Neuronal stem cell (in vitro differentiated cells): ENCODE results near the gene PSMC1.

Source experiments
- DNase-seq: peaks from one replicate; pipeline ENCODE4 v3.0.0-alpha.2; 2013; ENCODE audit warnings: low spot score
- H2AFZ ChIP-seq: one replicate; pipeline ENCODE4 v1.6.1; 2013; ENCODE audit warnings: mild to moderate bottlenecking, low read length, inconsistent platforms
- H2AK5ac ChIP-seq: 2 replicates; pipeline ENCODE4 v1.6.1; 2013; ENCODE audit warnings: low read depth, mild to moderate bottlenecking, inconsistent platforms, low read length, moderate library complexity, mixed read lengths
- H2BK120ac ChIP-seq: 2 replicates; pipeline ENCODE4 v1.6.1; 2013; ENCODE audit warnings: low read depth, mild to moderate bottlenecking, inconsistent platforms, low read length, moderate library complexity, mixed read lengths
- H2BK12ac ChIP-seq: one replicate; pipeline ENCODE4 v1.6.1; 2013; ENCODE audit warnings: low read length, inconsistent platforms
- H2BK15ac ChIP-seq: 2 replicates; pipeline ENCODE4 v1.6.1; 2013; ENCODE audit warnings: mild to moderate bottlenecking, low read length, inconsistent platforms, mixed read lengths
- H2BK5ac ChIP-seq: one replicate; pipeline ENCODE4 v1.6.1; 2013; ENCODE audit warnings: inconsistent platforms, mild to moderate bottlenecking, low read length, moderate library complexity
- H3K14ac ChIP-seq: one replicate; pipeline ENCODE4 v1.6.1; 2013; ENCODE audit warnings: low read length, inconsistent platforms
- H3K18ac ChIP-seq: 2 replicates; pipeline ENCODE4 v1.6.1; 2013; ENCODE audit warnings: low read length, inconsistent platforms
- H3K23ac ChIP-seq: 2 replicates; pipeline ENCODE4 v1.6.1; 2013; ENCODE audit warnings: low read depth, mild to moderate bottlenecking, mixed read lengths, low read length, inconsistent platforms; ENCODE audit not compliant: poor library complexity
- H3K27ac ChIP-seq: replicated peaks from 3 replicates; pipeline ENCODE4 v1.5.1; 2013; ENCODE audit warnings: low read length, inconsistent platforms
- H3K27me3 ChIP-seq, 3 experiments: 2 replicates each; pipeline ENCODE4 v1.6.1; 2013; ENCODE audit warnings: low read length in 3 of 3, mild to moderate bottlenecking in 2 of 3, inconsistent platforms in 1 of 3, low read depth in 1 of 3, mixed read lengths in 1 of 3, moderate library complexity in 1 of 3; ENCODE audit not compliant: control insufficient read depth in 3 of 3, insufficient read depth in 3 of 3
- H3K36me3 ChIP-seq, 2 donors: replicated peaks in 1 of 2; 2 replicates each; pipeline ENCODE4 v1.6.1; 2013; ENCODE audit warnings: low read length in 2 of 2; ENCODE audit not compliant: control insufficient read depth in 2 of 2, insufficient read depth in 2 of 2
- H3K4ac ChIP-seq: 2 replicates; pipeline ENCODE4 v1.6.1; 2013; ENCODE audit warnings: inconsistent platforms, mild to moderate bottlenecking, low read length, moderate library complexity
- H3K4me1 ChIP-seq, 2 donors: 1 replicate in 1 of 2; 2 replicates in 1 of 2; pipeline ENCODE4 v1.6.1; 2013; ENCODE audit warnings: low read length in 2 of 2, low read depth in 1 of 2; ENCODE audit not compliant: control insufficient read depth in 2 of 2, insufficient read depth in 1 of 2
- H3K4me2 ChIP-seq: one replicate; pipeline ENCODE4 v1.6.1; 2013; ENCODE audit warnings: mild to moderate bottlenecking, low read length, inconsistent platforms; ENCODE audit not compliant: insufficient read depth, poor library complexity, severe bottlenecking
- H3K4me3 ChIP-seq, 2 donors: 2 replicates each; pipeline ENCODE4 v1.5.1; 2013; ENCODE audit warnings: low read length in 2 of 2, mild to moderate bottlenecking in 2 of 2, inconsistent platforms in 1 of 2, moderate library complexity in 1 of 2
- H3K79me1 ChIP-seq: one replicate; pipeline ENCODE4 v1.6.1; 2013; ENCODE audit warnings: low read depth, mild to moderate bottlenecking, inconsistent platforms, low read length, moderate library complexity
- H3K9ac ChIP-seq: one replicate; pipeline ENCODE4 v1.6.1; 2013; ENCODE audit warnings: mild to moderate bottlenecking, low read depth, low read length, inconsistent platforms; ENCODE audit not compliant: poor library complexity
- H3K9me3 ChIP-seq, 2 donors: replicated peaks in 1 of 2; 2 replicates each; pipeline versions ENCODE3 to v1.6.1; 2013; ENCODE audit warnings: low read length in 2 of 2, mild to moderate bottlenecking in 2 of 2, inconsistent platforms in 1 of 2, low read depth in 1 of 2, mixed read lengths in 1 of 2, moderate library complexity in 1 of 2; ENCODE audit not compliant: control insufficient read depth in 2 of 2, insufficient read depth in 1 of 2
- H4K8ac ChIP-seq: one replicate; pipeline ENCODE4 v1.6.1; 2013; ENCODE audit warnings: low read depth, mild to moderate bottlenecking, inconsistent platforms, low read length, moderate library complexity
- H4K91ac ChIP-seq: one replicate; pipeline ENCODE4 v1.6.1; 2013; ENCODE audit warnings: low read length, low read depth, mild to moderate bottlenecking, inconsistent platforms; ENCODE audit not compliant: poor library complexity
- WGBS, 2 donors: extraction: QIAGEN DNeasy Blood & Tissue Kit; methylation state at CpG; one replicate each; pipeline ENCODE4 v1.1.7; 2013; ENCODE audit warnings: missing lambda C conversion rate in 2 of 2, mixed read lengths in 1 of 2; ENCODE audit not compliant: insufficient read length in 2 of 2, insufficient replicate concordance in 1 of 2; ENCODE audit errors: extremely low coverage in 2 of 2; 5-methylcytosine and 5-hydroxymethylcytosine counted together

PSMC1 gene

GRCh38 chr14:90263748-90264449 is 7.5 kb downstream of the PSMC1 start:
- Histone ChIP-seq H3K9ac (no peak overlapping the region), H3K36me3 (peaks cover 33 to 98% of the 10 kb centered on the region in 2 donors)
- no CpG with 5 or more reads among the region's 8 CpGs for WGBS, 2 donors

GRCh38 chr14:90266441-90267154 is 10.2 kb downstream of the PSMC1 start:
- Histone ChIP-seq H3K23ac (no peak overlapping the region), H4K91ac (no peak overlapping the region)
- WGBS, 2 donors, result no CpG with 5 or more reads among the region's 9 CpGs

More at GRCh38 chr14:90263748-90264449, 7.5 kb downstream of the PSMC1 start:
- H2AK5ac ChIP-seq, result no peak overlapping the region
- no peak overlapping the region for H2BK12ac ChIP-seq
- H2AFZ ChIP-seq, result no peak overlapping the region
- H2BK120ac ChIP-seq, result no peak overlapping the region
- no peak overlapping the region for H3K4me2 ChIP-seq
- no peak overlapping the region for H3K4me3 ChIP-seq
- no peaks in the 10 kb centered on the region for H3K4me1 ChIP-seq
- no peak overlapping the region for H3K27ac ChIP-seq
- no peak overlapping the region for H3K18ac ChIP-seq
- H3K79me1 ChIP-seq, result no peaks in the 10 kb centered on the region
- no peak for DNase-seq
- no peaks in the 10 kb centered on the region for H3K27me3 ChIP-seq
- H2BK5ac ChIP-seq, result no peak overlapping the region
- no peak overlapping the region for H2BK15ac ChIP-seq
- H3K14ac ChIP-seq, result no peak overlapping the region
- no peak overlapping the region for H3K4ac ChIP-seq
- H4K8ac ChIP-seq, result no peak overlapping the region
- no peak overlapping the region for H3K23ac ChIP-seq
- H3K9me3 ChIP-seq, result no peaks in the 10 kb centered on the region
- no peak overlapping the region for H4K91ac ChIP-seq

DNA sequence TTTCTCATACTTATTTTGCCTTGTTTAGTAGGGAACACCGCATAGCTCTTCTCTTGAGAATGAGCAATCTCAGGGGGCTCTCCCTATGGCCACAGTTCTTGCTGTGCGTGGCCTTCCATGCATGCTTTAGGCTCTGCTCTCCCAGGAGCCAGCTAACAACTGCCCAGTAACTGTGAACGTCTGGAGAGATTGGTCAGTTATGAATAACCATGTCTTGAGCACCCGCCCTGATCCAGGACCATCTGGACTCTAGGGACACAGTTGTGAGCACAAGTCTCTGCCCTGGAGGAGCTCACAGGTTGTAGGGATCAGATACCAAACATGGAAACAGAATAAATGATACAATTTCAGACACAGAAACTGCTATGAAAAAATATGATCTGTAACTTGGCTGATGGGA is 12.1 kb downstream of the PSMC1 start:
- no peak overlapping the region for H3K14ac ChIP-seq
- H3K18ac ChIP-seq, result no peak overlapping the region
- H2BK12ac ChIP-seq, result no peak overlapping the region
- H3K27ac ChIP-seq, result no peak overlapping the region
- H3K27me3 ChIP-seq, result no peaks in the 10 kb centered on the region
- H3K4me3 ChIP-seq, result no peak overlapping the region
- no peaks in the 10 kb centered on the region for H3K4me1 ChIP-seq
- H2BK15ac ChIP-seq, result no peak overlapping the region
- H3K36me3 ChIP-seq, result peaks cover 40 to 95% of the 10 kb centered on the region in 2 donors
- H2AK5ac ChIP-seq, result no peak overlapping the region
- no peak overlapping the region for H3K9ac ChIP-seq
- no peaks in the 10 kb centered on the region for H3K79me1 ChIP-seq
- H3K4ac ChIP-seq, result no peak overlapping the region
- no peaks in the 10 kb centered on the region for H3K9me3 ChIP-seq
- H4K8ac ChIP-seq, result no peak overlapping the region
- H2BK120ac ChIP-seq, result no peak overlapping the region
- no peak overlapping the region for H2BK5ac ChIP-seq
- DNase-seq, result no peak
- WGBS, 2 donors, result no CpG with 5 or more reads among the region's 4 CpGs
- no peak overlapping the region for H3K23ac ChIP-seq
- no peak overlapping the region for H4K91ac ChIP-seq
- no peak overlapping the region for H3K4me2 ChIP-seq
- no peak overlapping the region for H2AFZ ChIP-seq

More at GRCh38 chr14:90266441-90267154, 10.2 kb downstream of the PSMC1 start:
- Histone ChIP-seq H2BK15ac (no peak overlapping the region), H3K4me2 (no peak overlapping the region), H2BK5ac (no peak overlapping the region), H3K36me3 (peaks cover 37 to 98% of the 10 kb centered on the region in 2 donors), H3K27me3 (no peaks in the 10 kb centered on the region), H3K4me1 (no peaks in the 10 kb centered on the region), H2BK120ac (no peak overlapping the region), H3K4me3 (no peak overlapping the region), H3K9ac (no peak overlapping the region), H2AK5ac (no peak overlapping the region), H3K18ac (no peak overlapping the region), H4K8ac (no peak overlapping the region), H3K9me3 (no peaks in the 10 kb centered on the region), H3K27ac (no peak overlapping the region), H3K79me1 (no peaks in the 10 kb centered on the region), H3K4ac (no peak overlapping the region), H2BK12ac (no peak overlapping the region), H3K14ac (no peak overlapping the region), H2AFZ (no peak overlapping the region)
- DNase-seq, result no peak

DNA sequence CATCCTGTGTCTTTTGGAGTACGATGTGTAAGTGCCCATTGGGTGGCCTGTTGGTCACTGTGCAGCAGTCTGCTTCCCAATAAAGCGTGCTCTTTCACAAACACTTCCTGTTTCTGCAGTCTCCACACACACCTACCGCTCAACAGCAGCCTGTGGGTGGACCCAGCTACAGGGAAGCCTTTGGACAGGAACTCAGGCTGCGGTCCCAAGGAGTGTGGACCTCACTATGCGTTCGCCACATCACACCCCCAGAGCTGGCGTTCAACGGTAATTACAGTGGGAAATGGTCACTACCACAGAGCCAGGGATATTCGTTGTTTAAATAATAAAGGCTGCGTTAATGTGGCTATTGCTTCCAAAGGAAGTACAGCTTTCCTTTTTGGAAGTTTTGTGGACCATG is 16.2 kb downstream of the PSMC1 start:
- Histone ChIP-seq H2BK15ac (no peak overlapping the region), H3K9me3 (no peaks in the 10 kb centered on the region), H4K91ac (no peak overlapping the region), H2AFZ (no peak overlapping the region), H3K4me2 (no peak overlapping the region), H3K4me1 (no peaks in the 10 kb centered on the region), H2AK5ac (no peak overlapping the region), H4K8ac (no peak overlapping the region), H3K9ac (no peak overlapping the region), H3K18ac (no peak overlapping the region), H2BK5ac (no peak overlapping the region), H3K4me3 (no peak overlapping the region), H3K36me3 (peaks cover 28 to 92% of the 10 kb centered on the region in 2 donors), H3K23ac (no peak overlapping the region), H3K14ac (no peak overlapping the region), H2BK12ac (no peak overlapping the region), H3K79me1 (no peaks in the 10 kb centered on the region), H3K27ac (no peak overlapping the region), H3K4ac (no peak overlapping the region), H2BK120ac (no peak overlapping the region), H3K27me3 (no peaks in the 10 kb centered on the region)
- no CpG with 5 or more reads among the region's 10 CpGs for WGBS, 2 donors
- DNase-seq, result no peak
